ENCODE results near the gene BID.

Gene BID

GRCh38 chr22:17782621-17783020, 8.4 kb upstream of the BID start:
- no peak for DNase-seq

GRCh38 chr22:17782158-17782557, 7.9 kb upstream of the BID start:
- no peak for DNase-seq

- DNase-seq = no peak
Observed at GRCh38 chr22:17781319-17782031, 7.2 kb upstream of the BID start.

GRCh38 chr22:17780741-17781318, 6.6 kb upstream of the BID start:
- DNase-seq = no peak

GRCh38 chr22:17780116-17780740, 6.0 kb upstream of the BID start:
- no peak for DNase-seq

GRCh38 chr22:17779286-17780115, 5.2 kb upstream of the BID start:
- DNase-seq = no peak

- no peak for DNase-seq
Observed at GRCh38 chr22:17778412-17778976, 4.2 kb upstream of the BID start.

GRCh38 chr22:17777717-17778044, 3.4 kb upstream of the BID start:
- no peak for DNase-seq

GRCh38 chr22:17777005-17777716, 2.9 kb upstream of the BID start:
- DNase-seq = no peak

- no peak for DNase-seq
Observed at GRCh38 chr22:17775781-17776465, 1.7 kb upstream of the BID start.

- no peak for DNase-seq
Observed at GRCh38 chr22:17774926-17775685, 837 bp upstream of the BID start.

- DNase-seq = no peak
Observed at GRCh38 chr22:17773606-17774205, 563 bp downstream of the BID start.

- no peak for DNase-seq
Observed at GRCh38 chr22:17772958-17773605, 1.2 kb downstream of the BID start.

- no peak for DNase-seq
Observed at GRCh38 chr22:17772249-17772957, 1.9 kb downstream of the BID start.

GRCh38 chr22:17770180-17771077, 3.8 kb downstream of the BID start:
- no peak for DNase-seq

- no peak for DNase-seq
Observed at GRCh38 chr22:17769716-17770082, 4.6 kb downstream of the BID start.

GRCh38 chr22:17769013-17769715, 5.1 kb downstream of the BID start:
- no peak for DNase-seq

All from DMS 273 treated with DMSO at 0.1 percent for 48 hours (cell line).